Mesothelial cell of epicardium (in vitro differentiated cells): ENCODE results near the gene PODXL2. TPM values are rescaled to one million over a fixed set of nuclear protein-coding genes. Genes with fewer than 3 reads are reported as not detected.

ENCODE experiments used
- DNase-seq, 2 experiments: peaks; one replicate each; pipeline ENCODE4 v3.0.0; 2021; ENCODE audit warnings: low spot score in 2 of 2; ENCODE audit not compliant: unreplicated experiment in 2 of 2
- H3K27ac Mint-ChIP-seq: 2 replicates; pipeline ENCODE4 v1.8.0; 2021; ENCODE audit warnings: mixed read lengths
- H3K27me3 Mint-ChIP-seq: 2 replicates; pipeline ENCODE4 v1.8.0; 2021; ENCODE audit warnings: low read depth, mixed read lengths
- H3K36me3 Mint-ChIP-seq: 2 replicates; pipeline ENCODE4 v1.8.0; 2021; ENCODE audit warnings: mixed read lengths
- H3K4me1 Mint-ChIP-seq: 2 replicates; pipeline ENCODE4 v1.8.0; 2021; ENCODE audit warnings: mixed read lengths
- H3K4me3 Mint-ChIP-seq: 2 replicates; pipeline ENCODE4 v1.8.0; 2021; ENCODE audit warnings: mild to moderate bottlenecking, moderate library complexity, mixed read lengths
- H3K9me3 Mint-ChIP-seq: 2 replicates; pipeline ENCODE4 v1.8.0; 2021; ENCODE audit warnings: mixed read lengths
- total RNA-seq: library from RNA; stranded (reverse); gene quantifications from 3 replicates; pipeline ENCODE4 v1.2.1, GENCODE V29; 2021
- TF ChIP-seq, protein P1 (sequence below): fragments of 200-600 bp; sonication (generic); IDR thresholded peaks from one replicate; pipeline ENCODE4 v1.5.0; 2021; ENCODE audit warnings: antibody characterized with exemption; ENCODE audit not compliant: unreplicated experiment

PODXL2 gene
- total RNA-seq, 1 donor from 2014 or later, result 25.5 TPM

DNA sequence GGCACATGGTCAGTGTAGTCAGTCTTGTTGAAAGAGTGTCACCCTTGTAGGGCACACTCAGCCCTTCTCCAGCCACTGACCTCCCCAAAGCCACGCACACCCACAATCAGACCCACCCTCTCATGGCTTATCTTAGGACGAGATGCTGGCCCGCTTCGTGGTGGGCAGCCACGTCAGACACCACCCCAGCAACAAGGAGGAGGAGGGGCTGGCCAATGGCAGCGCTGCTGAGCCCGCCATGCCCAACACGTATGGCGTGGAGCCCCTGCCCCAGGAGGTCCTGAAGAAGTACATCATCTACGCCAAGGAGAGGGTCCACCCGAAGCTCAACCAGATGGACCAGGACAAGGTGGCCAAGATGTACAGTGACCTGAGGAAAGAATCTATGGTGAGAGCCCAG is 10.1 kb upstream of the PODXL2 start:
- no peak overlapping the region for H3K27ac Mint-ChIP-seq
- DNase-seq, result no peak
- no peak overlapping the region for H3K4me3 Mint-ChIP-seq
- no peaks in the 10 kb centered on the region for H3K9me3 Mint-ChIP-seq
- H3K4me1 Mint-ChIP-seq, result no peaks in the 10 kb centered on the region
- TF ChIP-seq, protein P1, sequence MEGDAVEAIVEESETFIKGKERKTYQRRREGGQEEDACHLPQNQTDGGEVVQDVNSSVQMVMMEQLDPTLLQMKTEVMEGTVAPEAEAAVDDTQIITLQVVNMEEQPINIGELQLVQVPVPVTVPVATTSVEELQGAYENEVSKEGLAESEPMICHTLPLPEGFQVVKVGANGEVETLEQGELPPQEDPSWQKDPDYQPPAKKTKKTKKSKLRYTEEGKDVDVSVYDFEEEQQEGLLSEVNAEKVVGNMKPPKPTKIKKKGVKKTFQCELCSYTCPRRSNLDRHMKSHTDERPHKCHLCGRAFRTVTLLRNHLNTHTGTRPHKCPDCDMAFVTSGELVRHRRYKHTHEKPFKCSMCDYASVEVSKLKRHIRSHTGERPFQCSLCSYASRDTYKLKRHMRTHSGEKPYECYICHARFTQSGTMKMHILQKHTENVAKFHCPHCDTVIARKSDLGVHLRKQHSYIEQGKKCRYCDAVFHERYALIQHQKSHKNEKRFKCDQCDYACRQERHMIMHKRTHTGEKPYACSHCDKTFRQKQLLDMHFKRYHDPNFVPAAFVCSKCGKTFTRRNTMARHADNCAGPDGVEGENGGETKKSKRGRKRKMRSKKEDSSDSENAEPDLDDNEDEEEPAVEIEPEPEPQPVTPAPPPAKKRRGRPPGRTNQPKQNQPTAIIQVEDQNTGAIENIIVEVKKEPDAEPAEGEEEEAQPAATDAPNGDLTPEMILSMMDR, result no peak
- H3K27me3 Mint-ChIP-seq, result no peaks in the 10 kb centered on the region
- peaks cover 33% of the 10 kb centered on the region for H3K36me3 Mint-ChIP-seq

DNA sequence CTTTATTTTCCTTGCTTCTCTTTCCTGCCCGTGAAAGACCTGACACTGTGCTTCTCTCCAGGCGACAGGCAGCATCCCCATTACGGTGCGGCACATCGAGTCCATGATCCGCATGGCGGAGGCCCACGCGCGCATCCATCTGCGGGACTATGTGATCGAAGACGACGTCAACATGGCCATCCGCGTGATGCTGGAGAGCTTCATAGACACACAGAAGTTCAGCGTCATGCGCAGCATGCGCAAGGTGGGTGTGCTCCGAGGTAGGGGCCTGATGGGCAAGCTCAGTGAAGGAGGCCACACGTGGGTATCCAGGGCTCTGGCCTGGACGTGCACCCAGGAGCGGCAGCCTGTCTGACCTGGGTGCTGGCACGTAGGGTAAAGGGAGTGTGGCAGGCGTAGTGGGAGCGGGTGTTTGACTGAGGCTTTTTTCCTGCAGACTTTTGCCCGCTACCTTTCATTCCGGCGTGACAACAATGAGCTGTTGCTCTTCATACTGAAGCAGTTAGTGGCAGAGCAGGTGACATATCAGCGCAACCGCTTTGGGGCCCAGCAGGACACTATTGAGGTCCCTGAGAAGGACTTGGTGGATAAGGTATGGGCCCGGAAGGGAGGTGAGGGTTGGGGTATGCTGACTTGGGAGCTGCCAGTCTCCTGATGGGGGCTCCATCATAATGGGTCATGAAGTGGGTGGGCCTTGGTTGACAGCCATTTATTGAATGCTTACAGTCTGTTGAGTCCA is 8.2 kb upstream of the PODXL2 start:
- H3K27me3 Mint-ChIP-seq, result peaks cover 9% of the 10 kb centered on the region
- no peaks in the 10 kb centered on the region for H3K4me1 Mint-ChIP-seq
- TF ChIP-seq, protein P1, result no peak
- DNase-seq, result no peak
- H3K27ac Mint-ChIP-seq, result no peak overlapping the region
- no peak overlapping the region for H3K4me3 Mint-ChIP-seq
- H3K36me3 Mint-ChIP-seq, result peaks cover 23% of the 10 kb centered on the region
- no peaks in the 10 kb centered on the region for H3K9me3 Mint-ChIP-seq

DNA sequence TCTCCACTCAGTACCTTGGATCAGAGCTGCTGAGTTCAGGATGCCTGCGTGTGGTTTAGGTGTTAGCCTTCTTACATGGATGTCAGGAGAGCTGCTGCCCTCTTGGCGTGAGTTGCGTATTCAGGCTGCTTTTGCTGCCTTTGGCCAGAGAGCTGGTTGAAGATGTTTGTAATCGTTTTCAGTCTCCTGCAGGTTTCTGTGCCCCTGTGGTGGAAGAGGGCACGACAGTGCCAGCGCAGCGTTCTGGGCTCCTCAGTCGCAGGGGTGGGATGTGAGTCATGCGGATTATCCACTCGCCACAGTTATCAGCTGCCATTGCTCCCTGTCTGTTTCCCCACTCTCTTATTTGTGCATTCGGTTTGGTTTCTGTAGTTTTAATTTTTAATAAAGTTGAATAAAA is 7.0 kb upstream of the PODXL2 start:
- Mint-ChIP-seq H3K4me1 (no peaks in the 10 kb centered on the region), H3K27ac (no peak overlapping the region), H3K4me3 (no peak overlapping the region), H3K27me3 (peaks cover 21% of the 10 kb centered on the region), H3K9me3 (no peaks in the 10 kb centered on the region), H3K36me3 (peaks cover 16% of the 10 kb centered on the region)
- TF ChIP-seq, protein P1, result no peak
- no peak for DNase-seq

DNA sequence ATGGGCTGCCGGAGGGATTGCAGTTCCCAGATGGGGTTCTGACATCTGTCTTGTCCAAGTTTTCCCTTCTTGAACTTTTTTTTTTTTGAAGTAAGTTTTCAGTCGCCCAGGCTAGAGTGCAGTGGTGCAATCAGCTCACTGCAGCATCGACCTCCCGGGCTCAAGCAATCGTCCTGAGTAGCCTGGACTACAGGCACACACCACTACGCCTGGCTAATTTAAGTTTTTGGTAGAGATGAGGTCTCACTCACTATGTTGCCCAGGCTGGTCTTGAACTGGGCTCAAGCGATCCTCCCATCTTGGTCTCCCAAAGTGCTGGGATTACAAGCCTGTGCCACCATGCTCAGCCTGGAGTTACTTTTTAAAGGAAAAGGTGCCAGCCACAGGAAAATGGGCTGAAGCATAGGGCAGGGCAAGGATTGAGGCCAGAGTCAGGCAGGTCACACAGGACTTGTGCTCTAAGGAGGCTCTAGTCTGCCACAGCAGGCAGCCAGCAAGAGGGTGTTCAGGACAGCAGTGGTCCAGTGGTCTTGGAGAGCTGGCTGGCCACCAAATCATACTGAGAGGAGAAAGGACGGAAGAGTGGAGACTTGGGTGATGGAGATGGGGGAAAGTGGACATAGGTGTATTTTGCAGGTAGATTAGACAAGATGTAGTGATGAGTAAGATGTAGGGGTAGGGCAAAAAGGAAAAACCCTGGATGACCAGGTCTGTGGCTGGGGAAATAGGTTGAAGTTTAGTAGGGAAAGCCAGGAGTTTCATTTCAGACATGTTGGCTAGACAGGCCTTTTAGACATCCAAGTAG is 6.0 kb upstream of the PODXL2 start:
- Mint-ChIP-seq H3K9me3 (no peaks in the 10 kb centered on the region), H3K27ac (no peak overlapping the region), H3K4me1 (no peaks in the 10 kb centered on the region), H3K36me3 (peaks cover 12% of the 10 kb centered on the region), H3K4me3 (no peak overlapping the region), H3K27me3 (peaks cover 31% of the 10 kb centered on the region)
- no peak for DNase-seq
- TF ChIP-seq, protein P1, result no peak

DNA sequence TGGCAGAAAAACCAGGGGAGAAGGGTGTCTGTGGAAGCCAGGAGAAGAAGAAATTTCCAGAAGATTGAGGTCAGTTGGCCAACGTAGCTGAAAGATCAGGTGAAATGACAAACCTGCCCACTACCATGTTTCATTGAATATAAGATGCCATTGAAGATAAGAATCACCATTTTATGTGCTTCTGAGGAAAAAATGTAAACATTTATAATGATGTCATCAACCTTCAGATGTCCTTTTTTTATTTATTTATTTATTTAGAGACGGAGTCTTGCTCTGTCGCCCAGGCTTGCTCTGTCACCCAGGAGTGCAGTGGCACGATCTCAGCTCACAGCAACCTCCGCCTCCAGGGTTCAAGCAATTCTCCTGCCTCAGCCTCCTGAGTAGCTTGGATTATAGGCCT is 4.9 kb upstream of the PODXL2 start:
- Mint-ChIP-seq H3K4me1 (peaks cover 4% of the 10 kb centered on the region), H3K27ac (no peak overlapping the region), H3K4me3 (no peak overlapping the region), H3K36me3 (peaks cover 1% of the 10 kb centered on the region), H3K27me3 (peaks cover 39% of the 10 kb centered on the region), H3K9me3 (no peaks in the 10 kb centered on the region)
- TF ChIP-seq, protein P1, result no peak
- DNase-seq, result no peak
